Progenitor cell of endocrine pancreas (in vitro differentiated cells): ENCODE data around the gene ZNF740. TPM values are rescaled to one million over a fixed set of nuclear protein-coding genes. Genes with fewer than 3 reads are reported as not detected.
"Not testable (repeated sequence)": the region's sequence is repeated elsewhere in the genome, so short reads cannot be mapped to it uniquely, and the experiment has no call there.

Source experiments
- DNase-seq: peaks from one replicate; pipeline ENCODE4 v3.0.0; 2021; ENCODE audit warnings: low spot score; ENCODE audit not compliant: unreplicated experiment
- H3K27ac Mint-ChIP-seq: 2 replicates; pipeline ENCODE4 v1.8.0; 2021; ENCODE audit warnings: mild to moderate bottlenecking, moderate library complexity, mixed read lengths
- H3K27me3 Mint-ChIP-seq: 2 replicates; pipeline ENCODE4 v1.8.0; 2021; ENCODE audit warnings: mixed read lengths
- H3K36me3 Mint-ChIP-seq: 2 replicates; pipeline ENCODE4 v1.8.0; 2022; ENCODE audit warnings: mixed read lengths; ENCODE audit not compliant: insufficient read depth
- H3K4me1 Mint-ChIP-seq: 2 replicates; pipeline ENCODE4 v1.8.0; 2021; ENCODE audit warnings: low read depth, mixed read lengths
- H3K4me3 Mint-ChIP-seq: 2 replicates; pipeline ENCODE4 v1.8.0; 2021; ENCODE audit warnings: low read depth, mild to moderate bottlenecking, moderate library complexity, mixed read lengths
- H3K9me3 Mint-ChIP-seq: 2 replicates; pipeline ENCODE4 v1.8.0; 2021; ENCODE audit warnings: low read depth, mixed read lengths
- CTCF ChIP-seq: fragments of 200-600 bp; sonication (generic); IDR thresholded peaks from one replicate; pipeline ENCODE4 v1.5.0; 2021; ENCODE audit warnings: antibody characterized with exemption, mild to moderate bottlenecking; ENCODE audit not compliant: unreplicated experiment
- total RNA-seq: library from RNA; stranded (reverse); gene quantifications from 2 replicates; pipeline ENCODE4 v1.2.1, GENCODE V29; 2021

The ZNF740 gene
- total RNA-seq, 1 donor from 2014 or later, result 75.7 TPM

GRCh38 chr12:53160000-53160399, 20.5 kb upstream of the ZNF740 start:
- H3K9me3 Mint-ChIP-seq, result no peaks in the 10 kb centered on the region
- no peaks in the 10 kb centered on the region for H3K4me1 Mint-ChIP-seq
- DNase-seq, result no peak
- no peak overlapping the region for H3K27ac Mint-ChIP-seq
- H3K27me3 Mint-ChIP-seq, result no peaks in the 10 kb centered on the region
- H3K36me3 Mint-ChIP-seq, result peaks cover 2% of the 10 kb centered on the region
- TF ChIP-seq CTCF, result no peak
- no peak overlapping the region for H3K4me3 Mint-ChIP-seq

GRCh38 chr12:53160673-53161072, 19.8 kb upstream of the ZNF740 start:
- Mint-ChIP-seq H3K27ac (no peak overlapping the region), H3K4me1 (no peaks in the 10 kb centered on the region), H3K9me3 (no peaks in the 10 kb centered on the region), H3K36me3 (peaks cover 2% of the 10 kb centered on the region), H3K4me3 (no peak overlapping the region), H3K27me3 (no peaks in the 10 kb centered on the region)
- DNase-seq, result no peak
- no peak for TF ChIP-seq CTCF

GRCh38 chr12:53161119-53161911, 19.2 kb upstream of the ZNF740 start:
- H3K27me3 Mint-ChIP-seq, result no peaks in the 10 kb centered on the region
- H3K4me1 Mint-ChIP-seq, result no peaks in the 10 kb centered on the region
- no peaks in the 10 kb centered on the region for H3K9me3 Mint-ChIP-seq
- no peak for TF ChIP-seq CTCF
- peaks cover 2% of the 10 kb centered on the region for H3K36me3 Mint-ChIP-seq
- no peak overlapping the region for H3K4me3 Mint-ChIP-seq
- no peak overlapping the region for H3K27ac Mint-ChIP-seq
- DNase-seq, result no peak

- not testable (repeated sequence) for H3K4me3 Mint-ChIP-seq, DNase-seq, H3K27ac Mint-ChIP-seq, H3K4me1 Mint-ChIP-seq, H3K27me3 Mint-ChIP-seq, H3K9me3 Mint-ChIP-seq, H3K36me3 Mint-ChIP-seq
Measured at GRCh38 chr12:53163008-53163407, 17.5 kb upstream of the ZNF740 start.

- peak overlapping the region; percentile 27 for H3K27ac Mint-ChIP-seq
- no peak for TF ChIP-seq CTCF
- H3K36me3 Mint-ChIP-seq, result peaks cover 7% of the 10 kb centered on the region
- H3K27me3 Mint-ChIP-seq, result no peaks in the 10 kb centered on the region
- no peaks in the 10 kb centered on the region for H3K9me3 Mint-ChIP-seq
- DNase-seq, result no peak
- no peak overlapping the region for H3K4me3 Mint-ChIP-seq
- H3K4me1 Mint-ChIP-seq, result no peaks in the 10 kb centered on the region
Measured at GRCh38 chr12:53166837-53167236, 13.7 kb upstream of the ZNF740 start.

- TF ChIP-seq CTCF, result no peak
- DNase-seq, result no peak
- no peak overlapping the region for H3K27ac Mint-ChIP-seq
- H3K4me3 Mint-ChIP-seq, result no peak overlapping the region
- no peaks in the 10 kb centered on the region for H3K9me3 Mint-ChIP-seq
- no peaks in the 10 kb centered on the region for H3K27me3 Mint-ChIP-seq
- no peaks in the 10 kb centered on the region for H3K4me1 Mint-ChIP-seq
- peaks cover 5% of the 10 kb centered on the region for H3K36me3 Mint-ChIP-seq
Measured at GRCh38 chr12:53169644-53170043, 10.9 kb upstream of the ZNF740 start.
